Measurements from ENCODE around the gene LDB1.

Gene LDB1

GRCh38 chr10:102135956-102136526 lies 15.9 kb upstream of the LDB1 start:
- DNase-seq (ENCODE audit: low read depth in 2 of 2), result no peak

- no peak for DNase-seq (ENCODE audit: low read depth in 2 of 2)
Observed at GRCh38 chr10:102134416-102134815, 14.2 kb upstream of the LDB1 start.

- peak; percentile 56 to 64 for DNase-seq (ENCODE audit: low read depth in 2 of 2)
Observed at GRCh38 chr10:102133373-102134195, 13.4 kb upstream of the LDB1 start.

GRCh38 chr10:102132563-102133372 lies 12.6 kb upstream of the LDB1 start, which contains the start of gene PPRC1:
TSS of gene PPRC1 (plus strand) at chr10:102133040. CDS start at chr10:102133069, 29 bp downstream.
- DNase-seq (ENCODE audit: low read depth in 2 of 2), result peak; percentile 91 to 96

- no peak for DNase-seq (ENCODE audit: low read depth in 2 of 2)
Observed at GRCh38 chr10:102132193-102132562, 12.0 kb upstream of the LDB1 start.

- DNase-seq (ENCODE audit: low read depth in 2 of 2), result no peak
Observed at GRCh38 chr10:102131286-102132170, 11.4 kb upstream of the LDB1 start.

GRCh38 chr10:102123223-102123622 lies 3.1 kb upstream of the LDB1 start:
- DNase-seq (ENCODE audit: low read depth in 2 of 2), result no peak

GRCh38 chr10:102122450-102122849 lies 2.3 kb upstream of the LDB1 start:
- no peak for DNase-seq (ENCODE audit: low read depth in 2 of 2)

GRCh38 chr10:102121739-102122372 lies 1.7 kb upstream of the LDB1 start:
- no peak for DNase-seq (ENCODE audit: low read depth in 2 of 2)

GRCh38 chr10:102120991-102121738 lies 997 bp upstream of the LDB1 start:
- DNase-seq (ENCODE audit: low read depth in 2 of 2), result no peak

- DNase-seq (ENCODE audit: low read depth in 2 of 2), result peak; percentile 25 to 44
Observed at GRCh38 chr10:102119417-102120141, 589 bp downstream of the LDB1 start.

GRCh38 chr10:102118867-102119266 lies 1.3 kb downstream of the LDB1 start:
- no peak for DNase-seq (ENCODE audit: low read depth in 2 of 2)

GRCh38 chr10:102117391-102118159 lies 2.6 kb downstream of the LDB1 start:
- peak; percentile 51 to 53 for DNase-seq (ENCODE audit: low read depth in 2 of 2)

- no peak for DNase-seq (ENCODE audit: low read depth in 2 of 2)
Observed at GRCh38 chr10:102116656-102117055, 3.5 kb downstream of the LDB1 start.

- DNase-seq (ENCODE audit: low read depth in 2 of 2), result no peak
Observed at GRCh38 chr10:102115775-102116174, 4.4 kb downstream of the LDB1 start.

- DNase-seq (ENCODE audit: low read depth in 2 of 2), result peak; percentile 87 to 91
Observed at GRCh38 chr10:102114861-102115618, 5.1 kb downstream of the LDB1 start.

GRCh38 chr10:102113956-102114857 lies 6.0 kb downstream of the LDB1 start:
- no peak for DNase-seq (ENCODE audit: low read depth in 2 of 2)
